H9 (cell line): ENCODE results near the gene WT1. TPM values are rescaled to one million over a fixed set of nuclear protein-coding genes. Genes with fewer than 3 reads are reported as not detected.
A peak's percentile ranks its signal among the peaks of the same experiment; 100 is the strongest.

ENCODE experiments used
- DNase-seq: peaks from one replicate; pipeline ENCODE4 v3.0.0-alpha.2; 2017
- H2AFZ ChIP-seq: one replicate; pipeline ENCODE4 v1.6.1; 2013; ENCODE audit warnings: mild to moderate bottlenecking, low read length, control low read depth, moderate library complexity
- H2AK5ac ChIP-seq: 2 replicates; pipeline ENCODE4 v1.6.1; 2013; ENCODE audit warnings: low read length, control low read depth, mixed read lengths; ENCODE audit not compliant: insufficient read length
- H2BK120ac ChIP-seq: one replicate; pipeline ENCODE4 v1.6.1; 2013; ENCODE audit warnings: low read depth, mild to moderate bottlenecking, low read length, control low read depth, inconsistent platforms; ENCODE audit not compliant: poor library complexity, severe bottlenecking
- H2BK12ac ChIP-seq: 2 replicates; pipeline ENCODE4 v1.6.1; 2013; ENCODE audit warnings: low read length, control low read depth, mixed read lengths, low read depth; ENCODE audit not compliant: insufficient read length
- H2BK15ac ChIP-seq: 2 replicates; pipeline ENCODE4 v1.6.1; 2013; ENCODE audit warnings: low read depth, low read length, control low read depth
- H2BK20ac ChIP-seq: one replicate; pipeline ENCODE4 v1.6.1; 2013; ENCODE audit warnings: low read depth, mild to moderate bottlenecking, low read length, control low read depth, inconsistent platforms; ENCODE audit not compliant: poor library complexity, severe bottlenecking
- H2BK5ac ChIP-seq: 2 replicates; pipeline ENCODE4 v1.6.1; 2013; ENCODE audit warnings: low read length, control low read depth, mixed read lengths; ENCODE audit not compliant: insufficient read length
- H3K14ac ChIP-seq: 2 replicates; pipeline ENCODE4 v1.6.1; 2013; ENCODE audit warnings: low read length, control low read depth; ENCODE audit not compliant: insufficient read depth
- H3K18ac ChIP-seq: 2 replicates; pipeline ENCODE4 v1.6.1; 2013; ENCODE audit warnings: low read depth, mild to moderate bottlenecking, mixed read lengths, low read length, control low read depth; ENCODE audit not compliant: insufficient read length
- H3K23ac ChIP-seq: 2 replicates; pipeline ENCODE4 v1.6.1; 2013; ENCODE audit warnings: low read length, control low read depth, mixed read lengths, low read depth; ENCODE audit not compliant: insufficient read length
- H3K23me2 ChIP-seq: 2 replicates; pipeline ENCODE4 v1.6.1; 2013; ENCODE audit warnings: low read depth, mild to moderate bottlenecking, mixed read lengths, low read length, control low read depth; ENCODE audit not compliant: insufficient read length, poor library complexity, severe bottlenecking
- H3K27ac ChIP-seq: 2 replicates; pipeline ENCODE4 v1.5.1; 2013; ENCODE audit warnings: low read length, control low read depth, mixed read lengths, low read depth; ENCODE audit not compliant: insufficient read length
- H3K27me3 ChIP-seq: 2 replicates; pipeline ENCODE4 v1.6.1; 2013; ENCODE audit warnings: low read length, control low read depth, inconsistent platforms; ENCODE audit not compliant: insufficient read depth
- H3K4ac ChIP-seq: 2 replicates; pipeline ENCODE4 v1.6.1; 2013; ENCODE audit warnings: low read depth, mild to moderate bottlenecking, control low read depth, inconsistent platforms, low read length, moderate library complexity
- H3K4me1 ChIP-seq: 2 replicates; pipeline ENCODE4 v1.6.1; 2013; ENCODE audit warnings: low read length, control low read depth, inconsistent platforms; ENCODE audit not compliant: insufficient read depth
- H3K4me2 ChIP-seq: 2 replicates; pipeline ENCODE4 v1.6.1; 2013; ENCODE audit warnings: low read length, control low read depth, mixed read lengths; ENCODE audit not compliant: insufficient read length, insufficient read depth
- H3K56ac ChIP-seq: 2 replicates; pipeline ENCODE4 v1.6.1; 2013; ENCODE audit warnings: low read depth, mild to moderate bottlenecking, mixed read lengths, low read length, control low read depth; ENCODE audit not compliant: insufficient read length
- H3K79me1 ChIP-seq: 2 replicates; pipeline ENCODE4 v1.6.1; 2013; ENCODE audit warnings: low read depth, mild to moderate bottlenecking, moderate library complexity, low read length, control low read depth, inconsistent platforms; ENCODE audit not compliant: insufficient read depth, poor library complexity, severe bottlenecking
- H3K79me2 ChIP-seq: 2 replicates; pipeline ENCODE4 v1.6.1; 2013; ENCODE audit warnings: low read length, control low read depth, inconsistent platforms; ENCODE audit not compliant: insufficient read depth
- H3K9ac ChIP-seq: 2 replicates; pipeline ENCODE4 v1.6.1; 2013; ENCODE audit warnings: low read length, control low read depth, mixed read lengths; ENCODE audit not compliant: insufficient read length; ENCODE audit errors: extremely low read depth
- H3K9me3 ChIP-seq: one replicate; pipeline ENCODE4 v1.6.1; 2013; ENCODE audit warnings: low read depth, low read length, inconsistent platforms; ENCODE audit not compliant: control insufficient read depth
- H3T11ph ChIP-seq: one replicate; pipeline ENCODE4 v1.6.1; 2013; ENCODE audit warnings: mild to moderate bottlenecking, low read length, control low read depth, inconsistent platforms
- H4K20me1 ChIP-seq: one replicate; pipeline ENCODE4 v1.6.1; 2013; ENCODE audit not compliant: control insufficient read depth, insufficient read length, insufficient read depth
- H4K5ac ChIP-seq: 2 replicates; pipeline ENCODE4 v1.6.1; 2013; ENCODE audit warnings: low read depth, mild to moderate bottlenecking, mixed read lengths, low read length, control low read depth; ENCODE audit not compliant: insufficient read length
- H4K8ac ChIP-seq: replicated peaks from 2 replicates; pipeline ENCODE4 v1.6.1; 2013; ENCODE audit warnings: low read length, control low read depth, mixed read lengths, low read depth; ENCODE audit not compliant: insufficient read length
- H4K91ac ChIP-seq: 2 replicates; pipeline ENCODE4 v1.6.1; 2013; ENCODE audit warnings: low read depth, mild to moderate bottlenecking, moderate library complexity, mixed read lengths, low read length, control low read depth; ENCODE audit not compliant: insufficient read length
- H3K27ac Mint-ChIP-seq, 3 experiments: 2 replicates in 2 of 3; 3 replicates in 1 of 3; pipeline ENCODE4 v1.8.0; 2020 to 2021; ENCODE audit warnings: mixed read lengths in 3 of 3, mild to moderate bottlenecking in 1 of 3, moderate library complexity in 1 of 3
- H3K27me3 Mint-ChIP-seq: 2 replicates; pipeline ENCODE4 v1.8.0; 2021; ENCODE audit warnings: low read depth, mild to moderate bottlenecking, moderate library complexity, mixed read lengths
- H3K36me3 Mint-ChIP-seq, 3 experiments: 2 replicates in 2 of 3; 3 replicates in 1 of 3; pipeline ENCODE4 v1.8.0; 2020 to 2021; ENCODE audit warnings: low read depth in 3 of 3, mixed read lengths in 3 of 3; ENCODE audit not compliant: insufficient read depth in 1 of 3
- H3K4me1 Mint-ChIP-seq, 2 experiments: 2 replicates each; pipeline ENCODE4 v1.8.0; 2020; ENCODE audit warnings: mixed read lengths in 2 of 2
- H3K4me3 Mint-ChIP-seq, 2 experiments: 2 replicates in 1 of 2; 3 replicates in 1 of 2; pipeline ENCODE4 v1.8.0; 2020 to 2021; ENCODE audit warnings: mild to moderate bottlenecking in 2 of 2, mixed read lengths in 2 of 2, moderate library complexity in 1 of 2
- H3K9me3 Mint-ChIP-seq, 2 experiments: 2 replicates in 1 of 2; 3 replicates in 1 of 2; pipeline ENCODE4 v1.8.0; 2020; ENCODE audit warnings: mild to moderate bottlenecking in 2 of 2, mixed read lengths in 2 of 2, moderate library complexity in 1 of 2
- WGBS: extraction: QIAGEN DNeasy Blood & Tissue Kit; methylation state at CpG from one replicate; pipeline ENCODE4 v1.1.7; 2013; ENCODE audit warnings: missing lambda C conversion rate, low lambda C conversion rate, mixed read lengths; ENCODE audit not compliant: insufficient read length; ENCODE audit errors: extremely low coverage; 5-methylcytosine and 5-hydroxymethylcytosine counted together
- total RNA-seq: library from RNA; stranded (reverse); gene quantifications from 2 replicates; pipeline ENCODE4 v1.2.1, GENCODE V29; 2021
- TF ChIP-seq, protein P1 (sequence below): fragments of 200-600 bp; sonication (generic); conservative IDR thresholded peaks from 3 replicates; pipeline ENCODE4 v1.8.0; 2021; ENCODE audit warnings: antibody characterized with exemption, mild to moderate bottlenecking

Gene WT1
- total RNA-seq, 1 experiment from 2014 or later = 0.20 TPM

DNA sequence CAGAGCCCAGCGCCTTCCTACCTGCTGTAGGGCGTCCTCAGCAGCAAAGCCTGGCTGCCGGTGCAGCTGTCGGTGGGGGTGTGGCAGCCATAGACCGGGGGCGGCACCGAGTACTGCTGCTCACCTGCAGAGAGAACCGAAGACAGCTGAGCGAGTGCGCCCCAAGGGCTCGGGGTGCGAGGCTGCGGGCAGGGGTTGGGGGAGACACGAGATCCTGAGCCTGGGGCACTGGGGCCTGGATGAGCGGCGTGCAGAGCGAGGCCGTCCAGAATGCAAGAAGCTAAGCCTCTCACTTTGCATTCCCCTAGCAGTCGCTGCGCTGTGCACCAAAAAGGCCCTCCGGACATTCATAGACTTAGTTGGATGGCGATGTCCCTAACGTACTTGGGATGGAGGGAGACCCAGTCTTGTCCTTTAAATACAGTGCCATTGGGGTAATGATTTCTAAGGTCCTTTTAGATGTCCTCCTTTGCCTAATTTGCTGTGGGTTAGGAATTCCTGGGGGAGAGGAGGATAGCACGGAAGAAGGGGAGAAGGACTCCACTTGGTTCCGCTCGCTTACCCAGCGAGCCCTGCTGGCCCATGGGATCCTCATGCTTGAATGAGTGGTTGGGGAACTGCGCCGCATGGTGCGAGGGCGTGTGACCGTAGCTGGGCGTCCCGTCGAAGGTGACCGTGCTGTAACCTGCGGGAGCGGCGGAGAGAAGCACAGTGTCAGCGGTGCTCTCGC is 7.2 kb downstream of the WT1 start:
- no peak overlapping the region; the same call in 1 of the 2 replicates for H3K14ac ChIP-seq
- H4K91ac ChIP-seq = no peak overlapping the region
- H2BK120ac ChIP-seq = no peak overlapping the region
- peaks cover 79% of the 10 kb centered on the region for H3K27me3 ChIP-seq
- H3K23me2 ChIP-seq = peaks cover 7% of the 10 kb centered on the region
- peaks cover 5% of the 10 kb centered on the region; the same call in 1 of the 2 replicates for H3K4me1 ChIP-seq
- no peak overlapping the region for H3K23ac ChIP-seq
- no peak overlapping the region for H2BK12ac ChIP-seq
- H3K79me2 ChIP-seq = no peaks in the 10 kb centered on the region
- H3K27ac Mint-ChIP-seq = no peak overlapping the region
- H2AK5ac ChIP-seq = no peak overlapping the region
- no peaks in the 10 kb centered on the region for H3K9me3 ChIP-seq
- H3K18ac ChIP-seq = no peak overlapping the region
- no peak overlapping the region for H3K56ac ChIP-seq
- H2BK15ac ChIP-seq = no peak overlapping the region
- no peak overlapping the region for H3K4ac ChIP-seq
- H4K5ac ChIP-seq = no peak overlapping the region
- H2AFZ ChIP-seq = no peak overlapping the region
- H2BK5ac ChIP-seq = no peak overlapping the region
- H3K79me1 ChIP-seq = no peaks in the 10 kb centered on the region
- peaks cover 100% of the 10 kb centered on the region for H3K27me3 Mint-ChIP-seq
- H3K36me3 Mint-ChIP-seq = no peaks in the 10 kb centered on the region; a peak in 1 of 7 replicates
- no peak overlapping the region for H4K8ac ChIP-seq
- peak overlapping the region; percentile 57 for H3K4me2 ChIP-seq
- no peak overlapping the region for H2BK20ac ChIP-seq
- TF ChIP-seq, protein P1, sequence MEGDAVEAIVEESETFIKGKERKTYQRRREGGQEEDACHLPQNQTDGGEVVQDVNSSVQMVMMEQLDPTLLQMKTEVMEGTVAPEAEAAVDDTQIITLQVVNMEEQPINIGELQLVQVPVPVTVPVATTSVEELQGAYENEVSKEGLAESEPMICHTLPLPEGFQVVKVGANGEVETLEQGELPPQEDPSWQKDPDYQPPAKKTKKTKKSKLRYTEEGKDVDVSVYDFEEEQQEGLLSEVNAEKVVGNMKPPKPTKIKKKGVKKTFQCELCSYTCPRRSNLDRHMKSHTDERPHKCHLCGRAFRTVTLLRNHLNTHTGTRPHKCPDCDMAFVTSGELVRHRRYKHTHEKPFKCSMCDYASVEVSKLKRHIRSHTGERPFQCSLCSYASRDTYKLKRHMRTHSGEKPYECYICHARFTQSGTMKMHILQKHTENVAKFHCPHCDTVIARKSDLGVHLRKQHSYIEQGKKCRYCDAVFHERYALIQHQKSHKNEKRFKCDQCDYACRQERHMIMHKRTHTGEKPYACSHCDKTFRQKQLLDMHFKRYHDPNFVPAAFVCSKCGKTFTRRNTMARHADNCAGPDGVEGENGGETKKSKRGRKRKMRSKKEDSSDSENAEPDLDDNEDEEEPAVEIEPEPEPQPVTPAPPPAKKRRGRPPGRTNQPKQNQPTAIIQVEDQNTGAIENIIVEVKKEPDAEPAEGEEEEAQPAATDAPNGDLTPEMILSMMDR = no peak
- no peaks in the 10 kb centered on the region for H4K20me1 ChIP-seq
- no CpG with 5 or more reads among the region's 41 CpGs for WGBS
- H3K4me3 Mint-ChIP-seq = peak overlapping the region; percentile 31 to 66; a peak in 4 of 5 replicates
- peak; percentile 55 for DNase-seq
- H3K9ac ChIP-seq = no peak overlapping the region
- peaks cover 2 to 6% of the 10 kb centered on the region in 2 experiments; a peak in 4 of 5 replicates for H3K9me3 Mint-ChIP-seq
- H3K4me1 Mint-ChIP-seq = peaks cover 36 to 50% of the 10 kb centered on the region in 2 experiments
- no peak overlapping the region for H3T11ph ChIP-seq
- H3K27ac ChIP-seq = no peak overlapping the region
